Measurements from ENCODE around the gene SCYL1. TPM values are rescaled to one million over a fixed set of nuclear protein-coding genes. Genes with fewer than 3 reads are reported as not detected.

The SCYL1 gene
- total RNA-seq, 1 experiment from 2014 or later, result 53.6 TPM

- no peak for TF ChIP-seq CTCF (IDR thresholded peaks at IDR 0.05; ENCODE audit: unreplicated experiment)
- Mint-ChIP-seq H3K36me3 (ENCODE audit: insufficient read depth, unreplicated experiment) (peaks cover 78% of the 10 kb centered on the region), H3K4me3 (ENCODE audit: low read depth, unreplicated experiment) (peak overlapping the region; percentile 23), H3K27me3 (ENCODE audit: unreplicated experiment) (no peaks in the 10 kb centered on the region), H3K9me3 (ENCODE audit: low read depth, unreplicated experiment) (no peaks in the 10 kb centered on the region), H3K4me1 (ENCODE audit: low read depth, unreplicated experiment) (peaks cover 38% of the 10 kb centered on the region), H3K27ac (ENCODE audit: unreplicated experiment) (no peak overlapping the region)
- no TSS peak for BruUV-seq (replicated peaks)
- intact Hi-C loops (cut with micrococcal nuclease; ENCODE audit: unreplicated experiment), result no loop called here
- CTCF ChIA-PET, result no interaction called here
- no peak for DNase-seq
These were observed 22.7 kb downstream of the SCYL1 start for GRCh38 chr11:65547446-65548125.

GRCh38 chr11:65548395-65548794, 23.5 kb downstream of the SCYL1 start:
- no peak for TF ChIP-seq CTCF (IDR thresholded peaks at IDR 0.05; ENCODE audit: unreplicated experiment)
- H3K27me3 Mint-ChIP-seq (ENCODE audit: unreplicated experiment), result no peaks in the 10 kb centered on the region
- peak overlapping the region; percentile 23 for H3K4me3 Mint-ChIP-seq (ENCODE audit: low read depth, unreplicated experiment)
- CTCF ChIA-PET, result interaction anchor here (1.0 kb wide), 1 partner anchor 45 kb away, joined by 4 read pairs; no protein-coding TSS in a partner anchor
- no TSS peak for BruUV-seq (replicated peaks)
- H3K9me3 Mint-ChIP-seq (ENCODE audit: low read depth, unreplicated experiment), result no peaks in the 10 kb centered on the region
- DNase-seq, result no peak
- peaks cover 73% of the 10 kb centered on the region for H3K36me3 Mint-ChIP-seq (ENCODE audit: insufficient read depth, unreplicated experiment)
- peaks cover 36% of the 10 kb centered on the region for H3K4me1 Mint-ChIP-seq (ENCODE audit: low read depth, unreplicated experiment)
- no peak overlapping the region for H3K27ac Mint-ChIP-seq (ENCODE audit: unreplicated experiment)
- intact Hi-C loops (cut with micrococcal nuclease; ENCODE audit: unreplicated experiment), result no loop called here

- CTCF ChIA-PET, result interaction anchor here (1.0 kb wide), 1 partner anchor 44 kb away, joined by 4 read pairs; no protein-coding TSS in a partner anchor
- Mint-ChIP-seq H3K4me3 (ENCODE audit: low read depth, unreplicated experiment) (no peak overlapping the region), H3K36me3 (ENCODE audit: insufficient read depth, unreplicated experiment) (peaks cover 71% of the 10 kb centered on the region), H3K27ac (ENCODE audit: unreplicated experiment) (no peak overlapping the region), H3K9me3 (ENCODE audit: low read depth, unreplicated experiment) (no peaks in the 10 kb centered on the region), H3K4me1 (ENCODE audit: low read depth, unreplicated experiment) (peaks cover 36% of the 10 kb centered on the region), H3K27me3 (ENCODE audit: unreplicated experiment) (no peaks in the 10 kb centered on the region)
- no peak for DNase-seq
- BruUV-seq (replicated peaks), result no TSS peak
- no peak for TF ChIP-seq CTCF (IDR thresholded peaks at IDR 0.05; ENCODE audit: unreplicated experiment)
- intact Hi-C loops (cut with micrococcal nuclease; ENCODE audit: unreplicated experiment), result no loop called here
These were observed 24.2 kb downstream of the SCYL1 start for GRCh38 chr11:65549096-65549495.

GRCh38 chr11:65551572-65552387, 26.9 kb downstream of the SCYL1 start:
- CTCF ChIA-PET, result interaction anchor here (0.6 to 1.3 kb wide), 3 partner anchors 11 to 23 kb away, joined by 3 to 4 read pairs (median 3); partner anchors contain the start of gene FAM89B
- H3K4me3 Mint-ChIP-seq (ENCODE audit: low read depth, unreplicated experiment), result peak overlapping the region; percentile 13
- H3K4me1 Mint-ChIP-seq (ENCODE audit: low read depth, unreplicated experiment), result peaks cover 45% of the 10 kb centered on the region
- BruUV-seq (replicated peaks), result TSS peak; percentile 29
- H3K27me3 Mint-ChIP-seq (ENCODE audit: unreplicated experiment), result no peaks in the 10 kb centered on the region
- intact Hi-C loops (cut with micrococcal nuclease; ENCODE audit: unreplicated experiment), result no loop called here
- peak; percentile 82 for DNase-seq
- no peaks in the 10 kb centered on the region for H3K9me3 Mint-ChIP-seq (ENCODE audit: low read depth, unreplicated experiment)
- peaks cover 76% of the 10 kb centered on the region for H3K36me3 Mint-ChIP-seq (ENCODE audit: insufficient read depth, unreplicated experiment)
- TF ChIP-seq CTCF (IDR thresholded peaks at IDR 0.05; ENCODE audit: unreplicated experiment), result peak; percentile 41
- H3K27ac Mint-ChIP-seq (ENCODE audit: unreplicated experiment), result peak overlapping the region; percentile 11
